Measurements from ENCODE around the gene KLK10.

KLK10 gene

GRCh38 chr19:51000426-51000825, 19.1 kb downstream of the KLK10 start:
- no peak overlapping the region for H3K4me3 ChIP-seq (ENCODE audit: low read depth, low read length, poor library complexity, severe bottlenecking)

GRCh38 chr19:50998686-50999085, 20.8 kb downstream of the KLK10 start:
- Histone ChIP-seq H3K9ac (ENCODE audit: low read length) (no peak overlapping the region), H3K36me3 (ENCODE audit: insufficient read depth, low read length) (no peaks in the 10 kb centered on the region), H3K9me2 (ENCODE audit: low read depth, low read length) (no peaks in the 10 kb centered on the region), H4K20me1 (ENCODE audit: insufficient read depth, low read length) (no peaks in the 10 kb centered on the region), H3F3A (ENCODE audit: insufficient read depth, low read length) (no peaks in the 10 kb centered on the region), H3K4me2 (ENCODE audit: low read length) (no peak overlapping the region), H3K4me1 (ENCODE audit: insufficient read depth, low read length, severe bottlenecking) (no peaks in the 10 kb centered on the region), H3K79me2 (ENCODE audit: insufficient read depth, low read length) (no peaks in the 10 kb centered on the region), H3K27ac (ENCODE audit: low read depth, low read length, poor library complexity, severe bottlenecking) (no peak overlapping the region), H2AFZ (ENCODE audit: low read length) (no peak overlapping the region), H3K9me3 (ENCODE audit: low read length) (no peaks in the 10 kb centered on the region), H3K4me3 (ENCODE audit: low read depth, low read length, poor library complexity, severe bottlenecking) (no peak overlapping the region), H3K27me3 (ENCODE audit: insufficient read depth, low read length) (no peaks in the 10 kb centered on the region)
- TF ChIP-seq EZH2 (IDR thresholded peaks at IDR 0.05; ENCODE audit: borderline replicate concordance, low read length) (no peak), CTCF (IDR thresholded peaks at IDR 0.05; ENCODE audit: low read length) (no peak)

More at GRCh38 chr19:51000426-51000825, 19.1 kb downstream of the KLK10 start:
- no peak overlapping the region for H3K27ac ChIP-seq (ENCODE audit: low read depth, low read length, poor library complexity, severe bottlenecking)
- H3K4me2 ChIP-seq (ENCODE audit: low read length) = no peak overlapping the region
- no peak overlapping the region for H3K9ac ChIP-seq (ENCODE audit: low read length)
- H3K36me3 ChIP-seq (ENCODE audit: insufficient read depth, low read length) = no peaks in the 10 kb centered on the region
- no peak overlapping the region for H2AFZ ChIP-seq (ENCODE audit: low read length)
- TF ChIP-seq EZH2 (IDR thresholded peaks at IDR 0.05; ENCODE audit: borderline replicate concordance, low read length) (no peak), CTCF (IDR thresholded peaks at IDR 0.05; ENCODE audit: low read length) (no peak)
- H3K79me2 ChIP-seq (ENCODE audit: insufficient read depth, low read length) = no peaks in the 10 kb centered on the region
- no peaks in the 10 kb centered on the region for H3K27me3 ChIP-seq (ENCODE audit: insufficient read depth, low read length)
- no peaks in the 10 kb centered on the region for H3K4me1 ChIP-seq (ENCODE audit: insufficient read depth, low read length, severe bottlenecking)
- no peaks in the 10 kb centered on the region for H3K9me3 ChIP-seq (ENCODE audit: low read length)
- H4K20me1 ChIP-seq (ENCODE audit: insufficient read depth, low read length) = no peaks in the 10 kb centered on the region
- no peaks in the 10 kb centered on the region for H3F3A ChIP-seq (ENCODE audit: insufficient read depth, low read length)
- H3K9me2 ChIP-seq (ENCODE audit: low read depth, low read length) = no peaks in the 10 kb centered on the region

GRCh38 chr19:50998061-50998460, 21.4 kb downstream of the KLK10 start:
- H3K4me3 ChIP-seq (ENCODE audit: low read depth, low read length, poor library complexity, severe bottlenecking) = no peak overlapping the region
- no peak overlapping the region for H2AFZ ChIP-seq (ENCODE audit: low read length)
- no peaks in the 10 kb centered on the region for H3K9me3 ChIP-seq (ENCODE audit: low read length)
- no peaks in the 10 kb centered on the region for H3K4me1 ChIP-seq (ENCODE audit: insufficient read depth, low read length, severe bottlenecking)
- no peaks in the 10 kb centered on the region for H3K79me2 ChIP-seq (ENCODE audit: insufficient read depth, low read length)
- H3K9me2 ChIP-seq (ENCODE audit: low read depth, low read length) = no peaks in the 10 kb centered on the region
- H3K9ac ChIP-seq (ENCODE audit: low read length) = no peak overlapping the region
- H3K27ac ChIP-seq (ENCODE audit: low read depth, low read length, poor library complexity, severe bottlenecking) = no peak overlapping the region
- H4K20me1 ChIP-seq (ENCODE audit: insufficient read depth, low read length) = no peaks in the 10 kb centered on the region
- H3K36me3 ChIP-seq (ENCODE audit: insufficient read depth, low read length) = no peaks in the 10 kb centered on the region
- no peak overlapping the region for H3K4me2 ChIP-seq (ENCODE audit: low read length)
- no peaks in the 10 kb centered on the region for H3F3A ChIP-seq (ENCODE audit: insufficient read depth, low read length)
- no peaks in the 10 kb centered on the region for H3K27me3 ChIP-seq (ENCODE audit: insufficient read depth, low read length)
- TF ChIP-seq EZH2 (IDR thresholded peaks at IDR 0.05; ENCODE audit: borderline replicate concordance, low read length) (no peak), CTCF (IDR thresholded peaks at IDR 0.05; ENCODE audit: low read length) (no peak)
